ENCODE data around the gene RSRC2. TPM values are rescaled to one million over a fixed set of nuclear protein-coding genes. Genes with fewer than 3 reads are reported as not detected.
"Not testable (repeated sequence)": the region's sequence is repeated elsewhere in the genome, so short reads cannot be mapped to it uniquely, and the experiment has no call there.

The RSRC2 gene
- total RNA-seq, 1 donor from 2014 or later, result 99.7 TPM

- intact Hi-C loops (cut with micrococcal nuclease), result no loop called here
- no peaks in the 10 kb centered on the region for H3K27me3 Mint-ChIP-seq
- peaks cover 71% of the 10 kb centered on the region for H3K36me3 Mint-ChIP-seq (ENCODE audit: low read depth)
- no peak overlapping the region for H3K4me3 Mint-ChIP-seq
- no peak overlapping the region for H3K27ac Mint-ChIP-seq
- H3K4me1 Mint-ChIP-seq, result peaks cover 3% of the 10 kb centered on the region
- DNase-seq, result no peak
- H3K9me3 Mint-ChIP-seq, result no peaks in the 10 kb centered on the region
Observed at GRCh38 chr12:122508163-122508562, 18.6 kb downstream of the RSRC2 start.

DNA sequence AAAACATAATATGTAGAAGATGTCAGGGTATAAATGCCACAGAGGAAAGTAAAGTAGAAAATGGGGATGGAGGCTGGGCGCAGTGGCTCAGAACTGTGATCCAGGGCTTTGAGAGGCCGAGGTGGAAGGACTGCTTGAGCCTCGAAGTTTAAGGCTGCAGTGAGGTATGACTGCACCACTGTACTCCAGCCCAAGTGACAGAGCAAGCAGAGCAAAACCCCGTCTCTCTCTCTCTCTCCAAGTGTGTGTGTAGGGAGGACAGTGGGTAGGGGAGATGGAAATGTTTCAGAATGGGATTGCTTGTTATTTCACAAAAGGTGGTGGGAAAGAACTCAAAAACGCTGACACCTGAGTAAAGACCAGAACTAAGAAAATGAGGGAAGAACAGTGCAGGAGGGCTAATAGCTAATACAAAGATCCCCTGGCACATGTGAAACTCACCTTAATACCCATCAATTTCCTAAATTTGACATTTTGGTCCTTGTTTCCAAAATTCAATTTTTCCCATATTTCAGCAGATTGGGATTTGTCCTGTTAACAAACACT is 20.3 kb downstream of the RSRC2 start:
- peak; percentile 50 for DNase-seq
- intact Hi-C loops (cut with micrococcal nuclease), result no loop called here
- no peaks in the 10 kb centered on the region for H3K9me3 Mint-ChIP-seq
- no peak overlapping the region for H3K4me3 Mint-ChIP-seq
- H3K27me3 Mint-ChIP-seq, result no peaks in the 10 kb centered on the region
- H3K36me3 Mint-ChIP-seq (ENCODE audit: low read depth), result peaks cover 68% of the 10 kb centered on the region
- no peak overlapping the region for H3K27ac Mint-ChIP-seq
- peaks cover 12% of the 10 kb centered on the region for H3K4me1 Mint-ChIP-seq

GRCh38 chr12:122505419-122506051 is 21.2 kb downstream of the RSRC2 start:
- intact Hi-C loops (cut with micrococcal nuclease), result no loop called here
- Mint-ChIP-seq H3K27ac (no peak overlapping the region), H3K36me3 (ENCODE audit: low read depth) (peaks cover 60% of the 10 kb centered on the region), H3K4me3 (no peak overlapping the region), H3K27me3 (no peaks in the 10 kb centered on the region), H3K9me3 (no peaks in the 10 kb centered on the region), H3K4me1 (peaks cover 19% of the 10 kb centered on the region)
- DNase-seq, result peak; percentile 54

- H3K9me3 Mint-ChIP-seq, result no peaks in the 10 kb centered on the region
- H3K4me3 Mint-ChIP-seq, result no peak overlapping the region
- peaks cover 51% of the 10 kb centered on the region for H3K36me3 Mint-ChIP-seq (ENCODE audit: low read depth)
- no peak overlapping the region for H3K27ac Mint-ChIP-seq
- intact Hi-C loops (cut with micrococcal nuclease), result no loop called here
- DNase-seq, result peak; percentile 55
- peaks cover 19% of the 10 kb centered on the region for H3K4me1 Mint-ChIP-seq
- no peaks in the 10 kb centered on the region for H3K27me3 Mint-ChIP-seq
Observed at GRCh38 chr12:122503783-122504590, 22.7 kb downstream of the RSRC2 start.

DNA sequence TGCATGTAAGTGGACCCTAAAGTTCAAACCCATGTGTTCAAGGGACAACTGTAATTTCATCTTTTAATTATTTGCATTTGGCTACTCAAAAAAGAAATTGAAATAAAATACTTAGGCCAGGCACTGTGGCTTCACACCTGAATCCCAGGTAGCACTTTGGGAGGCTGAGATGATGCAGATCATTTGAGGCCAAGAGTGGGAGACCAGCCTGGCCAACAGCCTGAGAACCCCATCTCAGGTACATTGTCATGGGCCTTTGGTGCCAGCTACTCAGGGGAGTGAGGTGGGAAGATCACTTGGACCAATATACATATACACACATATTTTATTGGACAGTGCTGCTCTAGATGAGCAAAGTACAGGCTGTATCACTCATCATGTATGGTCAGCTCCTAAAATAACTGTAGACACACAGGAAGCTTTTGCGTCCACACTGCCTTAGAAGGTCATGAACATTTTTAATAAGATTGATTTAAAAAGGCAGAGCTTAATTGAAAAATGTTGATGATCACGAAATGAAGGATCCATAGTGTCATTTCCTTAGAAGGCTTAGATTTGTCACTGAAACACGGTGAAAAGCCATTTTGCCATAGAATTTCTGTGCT is 23.5 kb downstream of the RSRC2 start:
- peaks cover 49% of the 10 kb centered on the region for H3K36me3 Mint-ChIP-seq (ENCODE audit: low read depth)
- H3K4me3 Mint-ChIP-seq, result no peak overlapping the region
- H3K27ac Mint-ChIP-seq, result peak overlapping the region; percentile 29
- no peaks in the 10 kb centered on the region for H3K9me3 Mint-ChIP-seq
- H3K4me1 Mint-ChIP-seq, result peaks cover 25% of the 10 kb centered on the region
- H3K27me3 Mint-ChIP-seq, result no peaks in the 10 kb centered on the region
- no peak for DNase-seq
- intact Hi-C loops (cut with micrococcal nuclease), result no loop called here

- Mint-ChIP-seq H3K27me3 (no peaks in the 10 kb centered on the region), H3K27ac (peak overlapping the region; percentile 99), H3K36me3 (ENCODE audit: low read depth) (peaks cover 42% of the 10 kb centered on the region), H3K4me1 (peaks cover 29% of the 10 kb centered on the region), H3K9me3 (no peaks in the 10 kb centered on the region), H3K4me3 (peak overlapping the region; percentile 97)
- DNase-seq, result no peak
- intact Hi-C loops (cut with micrococcal nuclease), result loop anchor here (1.0 to 2.0 kb wide), 2 partner anchors 26 to 235 kb away; partner anchors contain the start of genes KNTC1 and VPS33A
Observed at GRCh38 chr12:122501489-122501989, 25.2 kb downstream of the RSRC2 start.

DNA sequence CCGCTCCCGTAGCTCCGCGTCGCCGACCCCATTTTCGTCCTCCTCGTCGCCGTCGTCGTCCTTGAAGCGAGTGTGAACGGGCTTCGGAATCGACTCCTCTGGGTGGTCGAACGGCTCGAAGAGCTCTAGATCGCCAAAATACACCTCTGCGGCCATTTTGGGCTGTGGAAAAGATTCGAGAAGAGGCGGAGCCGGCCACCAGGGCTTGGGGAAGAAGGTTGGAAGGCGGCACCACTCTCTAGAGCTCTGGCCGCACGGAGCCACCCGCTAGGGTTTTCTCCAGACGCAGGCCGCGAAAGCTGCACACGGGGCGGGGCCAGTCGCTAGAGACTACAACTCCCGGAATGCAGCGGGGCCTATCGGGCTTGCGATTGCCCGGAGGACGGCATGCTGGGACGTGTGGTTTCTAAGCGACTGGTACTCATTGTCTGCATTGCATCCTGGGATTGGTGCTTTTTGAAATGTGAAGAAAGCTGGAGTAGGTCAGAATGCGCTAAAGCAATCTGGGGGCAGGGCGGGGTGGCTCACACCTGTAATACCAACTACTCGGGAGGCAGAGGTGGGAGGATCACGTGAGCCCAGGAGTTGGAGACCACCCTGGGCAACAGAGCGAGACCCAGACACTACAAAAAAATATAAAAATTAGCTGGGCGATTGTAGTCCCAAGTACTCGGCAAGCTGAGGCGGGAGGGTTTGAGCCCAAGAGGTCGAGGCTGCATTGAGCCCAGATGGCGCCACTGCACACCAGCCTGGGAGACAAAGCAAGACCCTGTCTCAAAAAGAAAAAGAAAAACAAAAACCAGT is 25.8 kb downstream of the RSRC2 start, which contains the start of gene ZCCHC8:
Gene ZCCHC8, minus strand, starts transcription at position 248 of the 804 bp plus-strand sequence. Its CDS starts 92 bp downstream, at position 156.
- peak; percentile 99 for DNase-seq
- Mint-ChIP-seq H3K27ac (peak within 1 kb of the TSS; percentile 99), H3K9me3 (no peaks in the 10 kb centered on the region), H3K4me3 (peak within 1 kb of the TSS; percentile 97), H3K36me3 (ENCODE audit: low read depth) (peaks cover 36% of the 10 kb centered on the region), H3K4me1 (peaks cover 29% of the 10 kb centered on the region), H3K27me3 (no peaks in the 10 kb centered on the region)
- intact Hi-C loops (cut with micrococcal nuclease), result loop anchor here (1.0 to 2.0 kb wide), 2 partner anchors 26 to 234 kb away; partner anchors contain the start of genes KNTC1 and VPS33A

DNA sequence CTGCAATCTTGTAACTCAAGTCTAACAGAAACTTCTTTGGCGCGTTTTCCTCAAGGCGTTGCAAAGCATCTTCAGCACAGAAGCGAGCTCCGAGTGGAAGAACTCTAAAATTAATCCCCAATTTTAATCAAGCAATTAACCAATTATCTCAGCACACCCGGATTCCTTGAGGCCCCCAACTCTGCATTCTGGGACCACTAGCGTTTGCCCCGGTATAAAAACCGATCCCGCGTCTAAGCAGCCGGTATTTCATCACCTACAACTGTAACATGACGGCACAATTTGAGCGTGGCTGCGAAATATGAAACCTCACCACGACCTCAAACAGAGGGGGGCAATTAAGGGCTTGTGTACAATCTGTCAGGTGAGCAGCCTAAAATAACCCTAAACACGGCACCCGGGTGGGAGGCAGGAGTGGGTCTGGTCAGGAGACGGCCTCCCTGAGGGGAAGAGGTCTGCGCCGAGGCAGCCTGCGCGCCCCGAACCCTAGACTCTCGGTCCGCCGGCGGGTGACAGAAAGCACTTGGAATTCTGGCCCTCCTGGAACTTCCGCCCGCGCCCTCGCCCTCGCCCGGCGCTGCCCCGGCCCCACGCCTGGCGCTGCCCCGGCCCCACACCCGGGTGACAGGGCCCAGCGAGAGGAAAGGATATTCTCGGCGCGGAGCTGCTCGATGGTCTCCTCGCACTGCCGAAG is 26.6 kb downstream of the RSRC2 start:
- Mint-ChIP-seq H3K27me3 (no peaks in the 10 kb centered on the region), H3K36me3 (ENCODE audit: low read depth) (peaks cover 35% of the 10 kb centered on the region), H3K9me3 (no peaks in the 10 kb centered on the region), H3K27ac (peak overlapping the region; percentile 99), H3K4me3 (peak overlapping the region; percentile 97), H3K4me1 (peaks cover 33% of the 10 kb centered on the region)
- intact Hi-C loops (cut with micrococcal nuclease), result loop anchor here (2.0 kb wide), 1 partner anchor 233 kb away; the partner anchor contains the start of gene VPS33A
- peak; percentile 83 for DNase-seq

DNA sequence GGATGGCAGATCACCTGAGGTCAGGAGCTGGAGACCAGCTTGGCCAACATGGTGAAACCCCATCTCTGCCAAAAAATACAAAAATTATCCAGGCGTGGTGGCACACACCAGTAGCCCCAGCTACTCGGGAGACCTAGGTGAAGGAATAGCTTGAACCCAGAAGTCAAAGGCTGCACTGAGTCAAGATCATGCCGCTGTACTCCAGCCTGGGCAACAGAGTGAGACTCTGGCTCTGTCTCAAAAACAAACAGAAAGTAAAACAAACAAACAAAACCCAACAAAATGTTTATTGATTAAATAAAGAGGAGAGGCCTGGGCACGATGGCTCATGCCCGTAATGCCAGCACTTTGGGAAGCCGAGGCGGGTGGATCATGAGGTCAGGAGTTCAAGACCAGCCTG is 31.5 kb downstream of the RSRC2 start:
- Mint-ChIP-seq H3K4me1 (peaks cover 27% of the 10 kb centered on the region), H3K36me3 (ENCODE audit: low read depth) (peaks cover 40% of the 10 kb centered on the region), H3K4me3 (no peak overlapping the region), H3K9me3 (no peaks in the 10 kb centered on the region), H3K27me3 (no peaks in the 10 kb centered on the region), H3K27ac (no peak overlapping the region)
- no peak for DNase-seq
- intact Hi-C loops (cut with micrococcal nuclease), result no loop called here

DNA sequence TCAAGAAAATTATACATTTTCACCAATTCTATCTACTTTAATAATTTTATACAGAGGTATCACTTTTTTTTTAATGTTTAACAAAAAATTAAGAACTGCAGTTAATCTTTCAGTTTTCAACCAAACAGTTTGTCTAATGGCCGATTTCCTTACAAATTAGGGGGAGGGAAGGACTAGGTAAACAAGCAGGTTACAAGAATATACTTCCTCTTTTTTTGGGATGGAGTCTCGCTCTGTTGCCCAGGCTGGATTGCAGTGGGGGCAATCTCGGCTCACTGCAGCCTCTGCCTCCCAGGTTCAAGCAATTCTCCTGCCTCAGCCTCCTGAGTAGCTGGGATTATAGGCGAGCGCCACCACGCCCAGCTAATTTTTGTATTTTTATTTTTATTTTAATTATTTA is 33.5 kb downstream of the RSRC2 start:
- Mint-ChIP-seq H3K36me3 (ENCODE audit: low read depth) (peaks cover 43% of the 10 kb centered on the region), H3K4me1 (peaks cover 19% of the 10 kb centered on the region)
- intact Hi-C loops (cut with micrococcal nuclease); H3K9me3 Mint-ChIP-seq; H3K27ac Mint-ChIP-seq; H3K27me3 Mint-ChIP-seq; DNase-seq; H3K4me3 Mint-ChIP-seq: not testable (repeated sequence)

DNA sequence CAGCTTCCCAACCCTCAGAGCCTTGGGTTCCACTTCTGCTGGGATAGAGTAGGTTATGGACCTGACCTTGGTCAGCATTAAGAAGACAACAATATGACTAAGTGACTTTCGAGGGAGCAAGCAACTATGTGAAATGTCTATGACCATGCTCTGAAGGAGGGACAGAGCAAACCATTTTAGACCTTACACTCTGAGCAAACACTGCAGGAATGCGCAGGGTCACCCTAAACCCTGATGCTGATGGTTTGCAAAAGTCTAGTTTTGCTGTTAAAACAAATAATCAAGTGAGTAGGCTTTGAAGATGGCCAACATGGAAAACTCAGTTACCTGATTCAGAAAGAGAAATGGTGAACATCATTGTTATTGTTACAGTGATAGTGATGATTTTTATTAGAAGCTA is 34.7 kb downstream of the RSRC2 start:
- Mint-ChIP-seq H3K27me3 (no peaks in the 10 kb centered on the region), H3K27ac (no peak overlapping the region), H3K4me3 (no peak overlapping the region), H3K4me1 (peaks cover 16% of the 10 kb centered on the region), H3K36me3 (ENCODE audit: low read depth) (peaks cover 47% of the 10 kb centered on the region), H3K9me3 (no peaks in the 10 kb centered on the region)
- DNase-seq, result no peak
- intact Hi-C loops (cut with micrococcal nuclease), result no loop called here

DNA sequence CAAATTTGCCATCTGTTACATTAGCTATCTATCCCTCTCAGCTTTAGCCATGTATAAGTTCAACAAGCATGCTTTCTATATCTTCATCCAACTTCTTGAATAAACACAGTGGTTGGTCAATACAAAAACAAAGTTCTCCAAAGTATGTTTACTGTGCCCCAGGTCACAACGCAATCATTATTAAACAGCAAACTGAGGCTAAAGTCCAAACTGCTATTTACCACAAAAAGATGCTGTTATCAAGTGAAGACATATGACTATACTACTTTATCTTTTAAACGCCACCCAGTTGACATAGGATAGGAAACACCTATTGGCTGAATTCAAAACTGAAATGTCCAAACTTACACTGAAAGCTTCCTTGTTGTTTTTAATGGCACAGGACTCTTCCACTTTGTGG is 37.7 kb downstream of the RSRC2 start:
- Mint-ChIP-seq H3K9me3 (no peaks in the 10 kb centered on the region), H3K27me3 (no peaks in the 10 kb centered on the region), H3K4me1 (peaks cover 8% of the 10 kb centered on the region), H3K4me3 (no peak overlapping the region), H3K36me3 (ENCODE audit: low read depth) (peaks cover 55% of the 10 kb centered on the region), H3K27ac (no peak overlapping the region)
- intact Hi-C loops (cut with micrococcal nuclease), result no loop called here
- no peak for DNase-seq
